ENCODE data around the gene DDX1.
"Not testable (repeated sequence)": the region's sequence is repeated elsewhere in the genome, so short reads cannot be mapped to it uniquely, and the experiment has no call there.

Gene DDX1

GRCh38 chr2:15678909-15679308 is 87.2 kb downstream of the DDX1 start:
- DNase-seq: no peak

- no peak for DNase-seq
Observed at GRCh38 chr2:15679386-15679924, 87.8 kb downstream of the DDX1 start.

DNA sequence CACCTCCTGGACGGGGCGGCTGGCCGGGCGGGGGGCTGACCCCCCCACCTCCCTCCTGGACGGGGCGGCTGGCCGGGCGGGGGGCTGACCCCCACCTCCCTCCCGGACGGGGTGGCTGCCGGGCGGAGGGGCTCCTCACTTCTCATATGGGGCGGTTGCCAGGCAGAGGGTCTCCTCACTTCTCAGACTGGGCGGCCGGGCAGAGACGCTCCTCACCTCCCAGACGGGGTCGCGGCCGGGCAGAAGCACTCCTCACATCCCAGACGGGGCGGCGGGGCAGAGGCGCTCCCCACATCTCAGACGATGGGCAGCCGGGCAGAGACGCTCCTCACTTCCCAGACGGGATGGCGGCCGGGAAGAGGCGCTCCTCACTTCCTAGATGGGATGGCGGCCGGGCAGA is 88.5 kb downstream of the DDX1 start:
- not testable (repeated sequence) for DNase-seq
